PC-3 (cell line): ENCODE data around the gene CADPS2. TPM values are rescaled to one million over a fixed set of nuclear protein-coding genes. Genes with fewer than 3 reads are reported as not detected.
"Not testable (repeated sequence)": the region's sequence is repeated elsewhere in the genome, so short reads cannot be mapped to it uniquely, and the experiment has no call there.

Experiments used
- ATAC-seq: fragments of 200-7000 bp; cut with Tn5 transposase; 2 replicates; pipeline ENCODE4 v1.9.1; 2020; ENCODE audit warnings: mild to moderate bottlenecking, moderate library complexity
- BruUV-seq: library from RNA; stranded (reverse); fragments of 400-500 nt; replicated peaks from 2 replicates; lab custom pipeline; 2021; lab: Mats Ljungman, UMichigan
- CTCF ChIA-PET: fragments of 300-600 bp; sonication (Branson Sonifier 250); formaldehyde crosslinking; loops from one replicate; lab custom pipeline; 2022; ENCODE audit warnings: antibody characterized with exemption; lab: Charles Lee
- POLR2A ChIA-PET: fragments of 300-600 bp; sonication (Branson Sonifier 250); formaldehyde crosslinking; loops from one replicate; lab custom pipeline; 2022; ENCODE audit warnings: antibody characterized with exemption; ENCODE audit not compliant: unreplicated experiment; lab: Charles Lee
- DNase-seq: peaks from one replicate; pipeline ENCODE4 v3.0.0-alpha.2; 2015
- H2AFZ ChIP-seq: fragments of 300-600 bp; sonication (generic); 2 replicates; pipeline ENCODE4 v1.6.0; 2016; ENCODE audit warnings: antibody characterized with exemption, low read length
- H3F3A ChIP-seq: fragments of 300-600 bp; sonication (generic); one replicate; pipeline ENCODE4 v1.6.0; 2017; ENCODE audit warnings: antibody characterized with exemption, low read length, control low read depth, mild to moderate bottlenecking; ENCODE audit not compliant: unreplicated experiment
- H3K27ac ChIP-seq: fragments of 300-600 bp; sonication (generic); 2 replicates; pipeline ENCODE4 v1.5.1; 2016; ENCODE audit warnings: mild to moderate bottlenecking, low read length
- H3K27me3 ChIP-seq: fragments of 300-600 bp; sonication (generic); 2 replicates; pipeline ENCODE4 v1.6.1; 2016; ENCODE audit warnings: low read length, mixed read lengths
- H3K36me3 ChIP-seq: fragments of 300-600 bp; sonication (generic); 2 replicates; pipeline ENCODE4 v1.6.1; 2016; ENCODE audit warnings: low read depth, mixed run types, low read length, mixed read lengths
- H3K4me1 ChIP-seq: fragments of 300-600 bp; sonication (generic); 2 replicates; pipeline ENCODE4 v1.5.1; 2016; ENCODE audit warnings: low read length; ENCODE audit not compliant: insufficient read depth
- H3K4me2 ChIP-seq: fragments of 300-600 bp; sonication (generic); 2 replicates; pipeline ENCODE4 v1.6.0; 2016; ENCODE audit warnings: low read length
- H3K4me3 ChIP-seq: fragments of 300-600 bp; sonication (generic); 2 replicates; pipeline ENCODE4 v1.5.1; 2016; ENCODE audit warnings: mild to moderate bottlenecking, low read length, mixed read lengths
- H3K79me2 ChIP-seq: fragments of 300-600 bp; sonication (generic); 2 replicates; pipeline ENCODE4 v1.6.1; 2017; ENCODE audit warnings: low read length, mixed read lengths
- H3K9ac ChIP-seq: fragments of 300-600 bp; sonication (generic); 2 replicates; pipeline ENCODE4 v1.6.0; 2016; ENCODE audit warnings: mild to moderate bottlenecking, low read length
- H3K9me2 ChIP-seq: fragments of 300-600 bp; sonication (generic); replicated peaks from 2 replicates; pipeline ENCODE4 v1.6.1; 2016; ENCODE audit warnings: mixed run types, low read length, mixed read lengths
- H3K9me3 ChIP-seq: fragments of 300-600 bp; sonication (generic); 2 replicates; pipeline ENCODE4 v1.6.1; 2016; ENCODE audit warnings: low read length, mixed read lengths
- H4K20me1 ChIP-seq: fragments of 300-600 bp; sonication (generic); 2 replicates; pipeline ENCODE4 v1.6.1; 2016; ENCODE audit warnings: low read length, mixed read lengths
- CTCF ChIP-seq: fragments of 300-600 bp; sonication (generic); conservative IDR thresholded peaks from 2 replicates; pipeline ENCODE4 v1.5.1; 2017; ENCODE audit warnings: antibody characterized with exemption, low read depth, mild to moderate bottlenecking, low read length
- EZH2 ChIP-seq: fragments of 300-600 bp; sonication (generic); IDR thresholded peaks from one replicate; pipeline ENCODE4 v1.6.1; 2017; ENCODE audit warnings: antibody characterized with exemption, mild to moderate bottlenecking, low read length; ENCODE audit not compliant: unreplicated experiment
- EZH2phosphoT487 ChIP-seq: fragments of 300-600 bp; sonication (generic); IDR thresholded peaks from 2 replicates; pipeline ENCODE4 v1.6.1; 2018; ENCODE audit warnings: mild to moderate bottlenecking, antibody characterized with exemption, low read length, borderline replicate concordance
- intact Hi-C: fragments of 100-400 bp; cut with micrococcal nuclease; formaldehyde crosslinking; loops from 2 replicates; pipeline ENCODE4 v1.9.0; 2023
- total RNA-seq: library from RNA; depleted of rRNA; stranded (reverse); fragments of >200 nt; gene quantifications from 2 replicates; pipeline ENCODE4 v1.2.3, GENCODE V29; 2014

The CADPS2 gene
- total RNA-seq, 1 experiment from 2014 or later = 9.4 TPM

- Histone ChIP-seq H3F3A (no peaks in the 10 kb centered on the region), H2AFZ (no peak overlapping the region), H3K9me3 (no peaks in the 10 kb centered on the region), H4K20me1 (no peaks in the 10 kb centered on the region), H3K4me1 (0 out of 2 replicates have a peak, but pooled peaks cover 7% of the 10 kb centered on the region), H3K4me3 (no peak overlapping the region), H3K9ac (no peak overlapping the region), H3K36me3 (no peaks in the 10 kb centered on the region), H3K27me3 (no peaks in the 10 kb centered on the region), H3K79me2 (no peaks in the 10 kb centered on the region), H3K9me2 (no peaks in the 10 kb centered on the region), H3K27ac (no peak overlapping the region), H3K4me2 (no peak overlapping the region)
- POLR2A ChIA-PET = no interaction called here
- BruUV-seq = no TSS peak
- intact Hi-C loops = no loop called here
- CTCF ChIA-PET = no interaction called here
- no peak for ATAC-seq
- DNase-seq = no peak
- no peak for TF ChIP-seq EZH2phosphoT487
- no peak for TF ChIP-seq EZH2
- TF ChIP-seq CTCF = no peak
These were observed 43.3 kb downstream of the CADPS2 start for GRCh38 chr7:122842971-122843370.

GRCh38 chr7:122836286-122836685, 50.0 kb downstream of the CADPS2 start:
- H4K20me1 ChIP-seq, H3K36me3 ChIP-seq, ATAC-seq, CTCF ChIA-PET, BruUV-seq, H2AFZ ChIP-seq, H3K9me3 ChIP-seq, H3K79me2 ChIP-seq, H3K27ac ChIP-seq, H3K9me2 ChIP-seq, POLR2A ChIA-PET, H3K4me2 ChIP-seq, H3K9ac ChIP-seq, DNase-seq, H3K27me3 ChIP-seq, H3K4me3 ChIP-seq, H3F3A ChIP-seq, H3K4me1 ChIP-seq, intact Hi-C loops: not testable (repeated sequence)

GRCh38 chr7:122834571-122834942, 51.7 kb downstream of the CADPS2 start:
- CTCF ChIA-PET, H3K27me3 ChIP-seq, H3K27ac ChIP-seq, H3K9me2 ChIP-seq, H3K9ac ChIP-seq, H4K20me1 ChIP-seq, H3K36me3 ChIP-seq, POLR2A ChIA-PET, intact Hi-C loops, H3K9me3 ChIP-seq, H3F3A ChIP-seq, BruUV-seq, H3K79me2 ChIP-seq, H3K4me1 ChIP-seq: not testable (repeated sequence)
- peak overlapping the region; percentile 59; the same call in 1 of the 2 replicates for H2AFZ ChIP-seq
- H3K4me3 ChIP-seq = peak overlapping the region; percentile 17; the same call in 1 of the 2 replicates
- DNase-seq (peak; percentile 16), ATAC-seq (peak; percentile 18; the same call in 1 of the 2 replicates)
- H3K4me2 ChIP-seq = peak overlapping the region; percentile 51; the same call in 1 of the 2 replicates
